ENCODE results near the gene PLEKHG7.

DNA sequence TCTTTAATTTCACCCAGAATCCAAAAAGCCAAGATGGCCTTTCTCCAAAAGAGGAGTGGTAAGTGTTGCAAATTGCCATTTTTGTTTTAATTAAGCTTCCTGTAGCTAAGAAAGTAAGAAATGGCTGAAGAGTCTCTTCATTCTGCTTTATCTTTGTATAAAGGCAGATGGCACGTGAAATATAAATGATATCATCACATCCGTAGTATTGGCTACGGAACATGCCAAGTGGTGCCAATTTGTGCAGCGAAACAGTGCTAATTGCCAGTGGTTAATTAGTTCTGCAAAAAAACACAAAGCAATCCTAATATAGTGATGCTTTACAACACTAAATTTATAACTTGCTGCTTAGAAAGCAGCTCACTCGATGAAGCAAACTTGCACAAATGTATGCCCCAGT, 29.4 kb downstream of the PLEKHG7 start:
- TF ChIP-seq POLR2AphosphoS5 (IDR thresholded peaks at IDR 0.05; ENCODE audit: low read depth, low read length) (no peak), POLR2A (IDR thresholded peaks at IDR 0.05; ENCODE audit: low read depth, low read length) (no peak), TAF1 (IDR thresholded peaks at IDR 0.05; ENCODE audit: low read depth, low read length) (no peak), PAX5 (IDR thresholded peaks at IDR 0.05; ENCODE audit: insufficient read depth, low read length, severe bottlenecking) (no peak)

Measured in GM12891 (cell line).